Measurements from ENCODE around the gene MGP. TPM values are rescaled to one million over a fixed set of nuclear protein-coding genes. Genes with fewer than 3 reads are reported as not detected.

MGP gene
- total RNA-seq, 2 experiments from 2014 or later: not detected

- H3K4me3 ChIP-seq (ENCODE audit: low read depth, low read length, poor library complexity, severe bottlenecking): no peak overlapping the region
- CTCF ChIA-PET (ENCODE audit: unreplicated experiment): no interaction called here
- peaks cover 5% of the 10 kb centered on the region for H3K4me1 ChIP-seq (ENCODE audit: insufficient read depth, low read length, poor library complexity, severe bottlenecking)
- H3K9me3 ChIP-seq (ENCODE audit: low read length): no peaks in the 10 kb centered on the region
- no peak overlapping the region for H3K27ac ChIP-seq (ENCODE audit: low read depth, low read length, poor library complexity, severe bottlenecking)
- no peaks in the 10 kb centered on the region for H3K9me2 ChIP-seq (ENCODE audit: insufficient read depth, low read length)
- intact Hi-C loops (cut with micrococcal nuclease; ENCODE audit: unreplicated experiment): loop anchor here (5.0 kb wide), 1 partner anchor 120 kb away; no protein-coding TSS in a partner anchor
- no TSS peak for BruUV-seq (replicated peaks)
- TF ChIP-seq EZH2phosphoT487 (IDR thresholded peaks at IDR 0.05; ENCODE audit: borderline replicate concordance, low read depth, low read length) (no peak), CTCF (conservative IDR thresholded peaks at IDR 0.05; ENCODE audit: low read length) (no peak)
- POLR2A ChIA-PET: no interaction called here
- H3K36me3 ChIP-seq (ENCODE audit: insufficient read depth, low read length): no peaks in the 10 kb centered on the region
- DNase-seq (ENCODE audit: low spot score): no peak
- H4K20me1 ChIP-seq (ENCODE audit: insufficient read depth, low read length): no peaks in the 10 kb centered on the region
- no peak overlapping the region for H2AFZ ChIP-seq (ENCODE audit: low read length)
- no peak overlapping the region for H3K4me2 ChIP-seq (ENCODE audit: low read length)
- H3K79me2 ChIP-seq (ENCODE audit: insufficient read depth, low read depth, low read length): no peaks in the 10 kb centered on the region
These were observed 43.3 kb downstream of the MGP start for GRCh38 chr12:14842315-14842714.

- H4K20me1 ChIP-seq (ENCODE audit: insufficient read depth, low read length): no peaks in the 10 kb centered on the region
- no peak overlapping the region for H3K27ac ChIP-seq (ENCODE audit: low read depth, low read length, poor library complexity, severe bottlenecking)
- DNase-seq (ENCODE audit: low spot score): no peak
- ChIA-PET POLR2A (interaction anchor here (0.5 to 0.8 kb wide), 2 partner anchors 39 to 1356 kb away, joined by 3 to 4 read pairs; no protein-coding TSS in a partner anchor), CTCF (ENCODE audit: unreplicated experiment) (no interaction called here)
- TF ChIP-seq EZH2phosphoT487 (IDR thresholded peaks at IDR 0.05; ENCODE audit: borderline replicate concordance, low read depth, low read length) (no peak), CTCF (conservative IDR thresholded peaks at IDR 0.05; ENCODE audit: low read length) (no peak)
- no peaks in the 10 kb centered on the region for H3K36me3 ChIP-seq (ENCODE audit: insufficient read depth, low read length)
- H3K9me2 ChIP-seq (ENCODE audit: insufficient read depth, low read length): no peaks in the 10 kb centered on the region
- no peaks in the 10 kb centered on the region for H3K9me3 ChIP-seq (ENCODE audit: low read length)
- no peaks in the 10 kb centered on the region for H3K79me2 ChIP-seq (ENCODE audit: insufficient read depth, low read depth, low read length)
- intact Hi-C loops (cut with micrococcal nuclease; ENCODE audit: unreplicated experiment): loop anchor here (5.0 kb wide), 1 partner anchor 119 kb away; no protein-coding TSS in a partner anchor
- H2AFZ ChIP-seq (ENCODE audit: low read length): no peak overlapping the region
- H3K4me3 ChIP-seq (ENCODE audit: low read depth, low read length, poor library complexity, severe bottlenecking): no peak overlapping the region
- BruUV-seq (replicated peaks): no TSS peak
- no peak overlapping the region for H3K4me2 ChIP-seq (ENCODE audit: low read length)
- H3K4me1 ChIP-seq (ENCODE audit: insufficient read depth, low read length, poor library complexity, severe bottlenecking): peaks cover 5% of the 10 kb centered on the region
These were observed 43.9 kb downstream of the MGP start for GRCh38 chr12:14841761-14842160.

- no peaks in the 10 kb centered on the region for H3K9me3 ChIP-seq (ENCODE audit: low read length)
- H3K79me2 ChIP-seq (ENCODE audit: insufficient read depth, low read depth, low read length): no peaks in the 10 kb centered on the region
- H3K4me3 ChIP-seq (ENCODE audit: low read depth, low read length, poor library complexity, severe bottlenecking): no peak overlapping the region
- no peaks in the 10 kb centered on the region for H4K20me1 ChIP-seq (ENCODE audit: insufficient read depth, low read length)
- no peak for TF ChIP-seq CTCF (conservative IDR thresholded peaks at IDR 0.05; ENCODE audit: low read length)
- TF ChIP-seq EZH2phosphoT487 (IDR thresholded peaks at IDR 0.05; ENCODE audit: borderline replicate concordance, low read depth, low read length): no peak
- intact Hi-C loops (cut with micrococcal nuclease; ENCODE audit: unreplicated experiment): loop anchor here (5.0 kb wide), 1 partner anchor 118 kb away; no protein-coding TSS in a partner anchor
- DNase-seq (ENCODE audit: low spot score): no peak
- CTCF ChIA-PET (ENCODE audit: unreplicated experiment): no interaction called here
- POLR2A ChIA-PET: no interaction called here
- no peaks in the 10 kb centered on the region for H3K9me2 ChIP-seq (ENCODE audit: insufficient read depth, low read length)
- H3K4me1 ChIP-seq (ENCODE audit: insufficient read depth, low read length, poor library complexity, severe bottlenecking): no peaks in the 10 kb centered on the region
- H3K4me2 ChIP-seq (ENCODE audit: low read length): no peak overlapping the region
- H2AFZ ChIP-seq (ENCODE audit: low read length): no peak overlapping the region
- no peaks in the 10 kb centered on the region for H3K36me3 ChIP-seq (ENCODE audit: insufficient read depth, low read length)
- no peak overlapping the region for H3K27ac ChIP-seq (ENCODE audit: low read depth, low read length, poor library complexity, severe bottlenecking)
- BruUV-seq (replicated peaks): no TSS peak
These were observed 45.0 kb downstream of the MGP start for GRCh38 chr12:14840616-14841015.

All from OCI-LY7 (cell line).